HFFc6 (cell line): ENCODE measurements around the gene CAPN12. TPM values are rescaled to one million over a fixed set of nuclear protein-coding genes. Genes with fewer than 3 reads are reported as not detected.

ENCODE experiments used
- DNase-seq: peaks from one replicate; pipeline ENCODE4 v3.0.0-alpha.2; 2018
- H3K27ac Mint-ChIP-seq: 2 replicates; pipeline ENCODE4 v1.8.0; 2020; ENCODE audit warnings: mild to moderate bottlenecking, mixed read lengths
- H3K27me3 Mint-ChIP-seq: 2 replicates; pipeline ENCODE4 v1.8.0; 2021; ENCODE audit warnings: mild to moderate bottlenecking, moderate library complexity, mixed read lengths; ENCODE audit not compliant: insufficient read depth
- H3K36me3 Mint-ChIP-seq: 2 replicates; pipeline ENCODE4 v1.8.0; 2021; ENCODE audit warnings: low read depth, mixed read lengths
- H3K4me1 Mint-ChIP-seq: 2 replicates; pipeline ENCODE4 v1.8.0; 2020; ENCODE audit warnings: low read depth, mixed read lengths
- H3K4me3 Mint-ChIP-seq: 2 replicates; pipeline ENCODE4 v1.8.0; 2020; ENCODE audit warnings: mild to moderate bottlenecking, moderate library complexity, mixed read lengths
- H3K9me3 Mint-ChIP-seq: 2 replicates; pipeline ENCODE4 v1.8.0; 2020; ENCODE audit warnings: mild to moderate bottlenecking, mixed read lengths
- total RNA-seq, 6 experiments: library from RNA; stranded (reverse); fragmentation: NEBNext Ultra II Directional; extraction: Animal tissue kit (Norgen Biotek cat#: 25700); gene quantifications; 2 replicates in 1 of 6; 3 replicates in 5 of 6; pipeline ENCODE4 v1.2.3, GENCODE V29; 2021
- TF ChIP-seq, protein P1 (sequence below): fragments of 200-600 bp; sonication (generic); IDR thresholded peaks from 2 replicates; pipeline ENCODE4 v1.5.0; 2021; ENCODE audit warnings: antibody characterized with exemption, mild to moderate bottlenecking

CAPN12 gene
- total RNA-seq, 6 experiments from 2014 or later, result 0.09 to 0.45 (median 0.19) TPM

DNA sequence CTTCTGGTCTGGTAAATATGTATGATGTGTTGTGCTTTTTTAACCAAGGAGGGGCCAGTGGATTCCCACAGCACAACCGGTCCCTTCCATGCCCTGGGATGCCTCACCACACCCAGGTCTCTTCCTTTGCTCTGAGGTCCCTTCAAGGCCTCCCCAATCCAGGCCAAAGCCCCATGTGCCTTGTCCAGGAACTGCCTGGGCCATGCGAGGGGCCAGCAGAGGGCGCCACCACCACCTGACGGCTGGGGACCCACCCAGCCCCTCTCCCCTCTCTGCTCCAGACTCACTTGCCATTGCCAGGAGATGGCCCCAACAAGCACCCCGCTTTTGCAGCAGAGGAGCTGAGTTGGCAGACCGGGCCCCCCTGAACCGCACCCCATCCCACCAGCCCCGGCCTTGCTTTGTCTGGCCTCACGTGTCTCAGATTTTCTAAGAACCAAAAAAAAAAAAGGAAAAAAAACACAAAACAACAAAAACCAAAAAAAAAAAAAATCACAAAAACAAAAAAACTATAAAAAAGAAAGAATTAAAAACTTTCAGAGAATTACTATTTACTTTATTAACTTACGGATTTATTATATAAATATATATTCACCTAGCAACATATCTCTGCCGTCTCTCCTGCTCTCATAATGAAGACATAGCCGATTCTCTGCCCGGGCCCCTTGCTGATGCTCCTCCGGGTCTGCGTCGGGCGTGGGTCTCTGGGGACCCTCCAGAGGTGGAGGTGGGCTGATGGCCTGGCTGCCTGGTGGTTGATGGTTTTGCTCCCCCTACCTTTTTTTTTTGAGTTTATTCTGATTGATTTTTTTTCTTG lies 14.4 kb downstream of the CAPN12 start:
- peak; percentile 46 for DNase-seq
- Mint-ChIP-seq H3K9me3 (no peaks in the 10 kb centered on the region), H3K4me1 (peaks cover 31% of the 10 kb centered on the region), H3K36me3 (peaks cover 36% of the 10 kb centered on the region), H3K27ac (peak overlapping the region; percentile 79), H3K4me3 (peak overlapping the region; percentile 62; the same call in 1 of the 2 replicates), H3K27me3 (peaks cover 41% of the 10 kb centered on the region)
- TF ChIP-seq, protein P1, sequence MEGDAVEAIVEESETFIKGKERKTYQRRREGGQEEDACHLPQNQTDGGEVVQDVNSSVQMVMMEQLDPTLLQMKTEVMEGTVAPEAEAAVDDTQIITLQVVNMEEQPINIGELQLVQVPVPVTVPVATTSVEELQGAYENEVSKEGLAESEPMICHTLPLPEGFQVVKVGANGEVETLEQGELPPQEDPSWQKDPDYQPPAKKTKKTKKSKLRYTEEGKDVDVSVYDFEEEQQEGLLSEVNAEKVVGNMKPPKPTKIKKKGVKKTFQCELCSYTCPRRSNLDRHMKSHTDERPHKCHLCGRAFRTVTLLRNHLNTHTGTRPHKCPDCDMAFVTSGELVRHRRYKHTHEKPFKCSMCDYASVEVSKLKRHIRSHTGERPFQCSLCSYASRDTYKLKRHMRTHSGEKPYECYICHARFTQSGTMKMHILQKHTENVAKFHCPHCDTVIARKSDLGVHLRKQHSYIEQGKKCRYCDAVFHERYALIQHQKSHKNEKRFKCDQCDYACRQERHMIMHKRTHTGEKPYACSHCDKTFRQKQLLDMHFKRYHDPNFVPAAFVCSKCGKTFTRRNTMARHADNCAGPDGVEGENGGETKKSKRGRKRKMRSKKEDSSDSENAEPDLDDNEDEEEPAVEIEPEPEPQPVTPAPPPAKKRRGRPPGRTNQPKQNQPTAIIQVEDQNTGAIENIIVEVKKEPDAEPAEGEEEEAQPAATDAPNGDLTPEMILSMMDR, result peak; percentile 90

DNA sequence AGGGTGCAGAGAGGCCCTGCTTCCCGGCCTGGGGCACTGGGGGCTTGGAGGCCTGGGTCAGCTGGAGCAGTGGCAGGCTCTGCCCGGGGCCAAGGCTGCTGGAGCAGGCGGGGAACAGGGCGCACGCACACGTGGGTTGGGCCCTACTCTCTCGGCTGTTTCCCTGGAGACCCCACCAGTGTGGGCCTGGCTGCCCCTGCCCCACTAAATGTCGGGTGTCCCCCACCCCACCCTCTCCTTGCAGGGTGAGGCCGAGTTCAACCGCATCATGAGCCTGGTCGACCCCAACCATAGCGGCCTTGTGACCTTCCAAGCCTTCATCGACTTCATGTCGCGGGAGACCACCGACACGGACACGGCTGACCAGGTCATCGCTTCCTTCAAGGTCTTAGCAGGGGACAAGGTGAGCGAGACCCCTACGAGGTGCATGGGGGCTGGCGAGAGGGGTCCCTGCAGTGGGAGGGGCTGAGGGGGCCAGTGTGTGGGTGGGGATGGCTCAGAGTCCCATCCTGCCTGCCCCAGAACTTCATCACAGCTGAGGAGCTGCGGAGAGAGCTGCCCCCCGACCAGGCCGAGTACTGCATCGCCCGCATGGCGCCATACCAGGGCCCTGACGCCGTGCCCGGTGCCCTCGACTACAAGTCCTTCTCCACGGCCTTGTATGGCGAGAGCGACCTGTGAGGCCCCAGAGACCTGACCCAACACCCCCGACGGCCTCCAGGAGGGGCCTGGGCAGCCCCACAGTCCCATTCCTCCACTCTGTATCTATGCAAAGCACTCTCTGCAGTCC lies 15.3 kb downstream of the CAPN12 start:
- DNase-seq, result no peak
- H3K27ac Mint-ChIP-seq, result no peak overlapping the region
- peaks cover 36% of the 10 kb centered on the region for H3K36me3 Mint-ChIP-seq
- no peak overlapping the region for H3K4me3 Mint-ChIP-seq
- TF ChIP-seq, protein P1, result no peak
- H3K4me1 Mint-ChIP-seq, result peaks cover 25% of the 10 kb centered on the region
- H3K27me3 Mint-ChIP-seq, result peaks cover 37% of the 10 kb centered on the region
- no peaks in the 10 kb centered on the region for H3K9me3 Mint-ChIP-seq

DNA sequence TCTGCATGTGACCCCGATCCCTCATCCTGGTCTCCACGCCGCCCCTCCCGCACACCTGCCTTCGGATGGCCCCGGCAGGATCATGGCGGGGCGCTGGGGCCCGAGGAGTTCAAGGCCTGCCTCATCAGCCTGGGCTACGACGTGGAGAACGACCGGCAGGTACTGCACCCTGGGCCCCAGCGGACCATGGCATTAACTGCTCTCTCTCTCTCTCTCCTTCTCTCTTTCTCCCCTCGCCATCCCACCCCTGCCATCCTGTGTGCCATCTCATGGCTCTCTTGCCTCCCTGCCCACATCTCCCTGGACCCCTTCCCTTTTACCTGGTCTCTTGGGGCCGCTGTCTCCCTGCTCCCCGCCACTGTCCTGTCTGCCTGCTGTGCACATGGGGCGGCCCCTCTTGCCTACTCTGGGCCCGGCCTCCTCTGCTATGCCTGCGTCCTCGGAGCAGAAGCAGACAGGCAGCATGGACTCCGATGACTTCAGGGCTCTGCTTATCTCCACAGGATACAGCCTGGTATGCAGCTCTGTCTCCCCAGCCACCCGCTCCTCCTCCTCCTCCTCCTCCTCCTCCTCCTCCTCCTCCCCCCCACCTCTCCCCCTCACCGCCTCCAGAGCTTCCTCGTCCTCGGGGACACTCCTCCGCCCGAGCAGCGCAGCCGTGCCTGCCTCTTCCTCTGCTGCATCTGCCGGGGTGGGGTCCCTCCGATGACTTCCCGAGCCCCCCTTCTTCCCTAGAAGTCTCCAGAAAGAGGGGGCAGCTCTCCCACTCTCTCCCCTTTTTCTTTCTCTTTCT lies 16.2 kb downstream of the CAPN12 start:
- H3K9me3 Mint-ChIP-seq, result no peaks in the 10 kb centered on the region
- peaks cover 16% of the 10 kb centered on the region for H3K4me1 Mint-ChIP-seq
- H3K27ac Mint-ChIP-seq, result no peak overlapping the region
- no peak overlapping the region for H3K4me3 Mint-ChIP-seq
- H3K27me3 Mint-ChIP-seq, result peaks cover 34% of the 10 kb centered on the region
- peaks cover 36% of the 10 kb centered on the region for H3K36me3 Mint-ChIP-seq
- TF ChIP-seq, protein P1, result no peak
- no peak for DNase-seq

DNA sequence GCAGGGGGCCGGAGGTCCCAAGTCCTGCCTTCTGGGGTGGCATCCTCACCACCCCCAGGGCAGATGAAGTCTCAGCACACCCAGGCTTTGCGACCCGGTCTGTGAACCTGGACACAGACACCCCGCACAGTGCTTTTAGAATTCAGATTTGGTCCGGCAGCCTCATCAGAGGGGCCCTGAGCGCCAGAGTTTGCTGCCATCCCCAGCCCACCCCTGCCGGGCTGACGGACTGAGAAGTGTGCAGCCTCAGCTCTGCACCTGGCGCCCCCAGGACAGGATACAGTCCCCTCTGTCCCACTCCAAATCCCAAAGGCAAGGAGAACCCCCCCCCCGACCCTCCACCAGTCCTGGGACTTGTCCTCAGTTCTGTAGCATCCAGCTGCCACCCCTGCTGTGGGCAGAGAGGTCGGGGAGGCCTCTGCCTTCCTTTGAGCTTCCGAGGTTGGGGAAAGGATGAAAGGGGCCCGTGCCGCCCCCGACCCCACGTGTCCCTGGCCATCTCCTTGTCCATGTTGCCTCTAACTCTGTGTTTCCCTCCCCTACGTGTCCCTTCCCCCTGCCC lies 16.9 kb downstream of the CAPN12 start:
- TF ChIP-seq, protein P1, result no peak
- Mint-ChIP-seq H3K27me3 (peaks cover 33% of the 10 kb centered on the region), H3K4me3 (no peak overlapping the region), H3K9me3 (no peaks in the 10 kb centered on the region), H3K36me3 (peaks cover 29% of the 10 kb centered on the region), H3K4me1 (peaks cover 10% of the 10 kb centered on the region), H3K27ac (no peak overlapping the region)
- DNase-seq, result no peak

DNA sequence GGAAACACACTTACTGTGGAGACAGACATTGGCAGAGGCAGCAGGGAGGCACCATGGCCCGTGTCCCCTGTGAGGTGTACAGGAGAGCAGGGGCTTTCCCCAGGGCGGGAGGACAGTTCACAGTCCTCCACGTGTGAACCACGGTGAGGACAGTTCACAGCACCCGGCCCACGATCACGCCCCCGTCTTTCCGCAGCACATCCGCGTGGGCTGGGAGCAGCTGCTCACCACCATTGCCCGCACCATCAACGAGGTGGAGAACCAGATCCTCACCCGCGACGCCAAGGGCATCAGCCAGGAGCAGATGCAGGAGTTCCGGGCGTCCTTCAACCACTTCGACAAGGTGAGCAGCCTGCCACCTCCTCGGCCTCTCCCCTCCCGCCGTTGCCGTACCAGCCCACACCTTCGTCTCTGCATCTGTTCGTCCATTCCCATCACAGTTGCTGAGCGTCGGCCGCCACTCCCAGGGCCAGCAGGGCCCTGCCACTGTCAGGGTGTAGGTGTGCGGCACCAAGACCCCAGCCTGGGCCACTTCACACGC lies 17.4 kb downstream of the CAPN12 start:
- Mint-ChIP-seq H3K27me3 (peaks cover 38% of the 10 kb centered on the region), H3K36me3 (peaks cover 24% of the 10 kb centered on the region), H3K4me3 (no peak overlapping the region)

More for the DNA sequence above, 17.4 kb downstream of the CAPN12 start:
- Mint-ChIP-seq H3K27ac (no peak overlapping the region), H3K9me3 (no peaks in the 10 kb centered on the region), H3K4me1 (peaks cover 4% of the 10 kb centered on the region)
- TF ChIP-seq, protein P1, result no peak
- DNase-seq, result no peak
